GM23338 (cell line): ENCODE data around the gene BCAS3. TPM values are rescaled to one million over a fixed set of nuclear protein-coding genes. Genes with fewer than 3 reads are reported as not detected.

Experiments
- ATAC-seq: fragments of 200-7000 bp; cut with Tn5 transposase; 3 replicates; pipeline ENCODE4 v1.9.1; 2020
- DNase-seq: peaks from one replicate; pipeline ENCODE4 v3.0.0-alpha.2; 2015; ENCODE audit warnings: low spot score
- H2AFZ ChIP-seq: fragments of 200-600 bp; sonication (generic); 2 replicates; pipeline ENCODE4 v1.8.0; 2016; ENCODE audit warnings: antibody characterized with exemption, mild to moderate bottlenecking, moderate library complexity
- H3F3A ChIP-seq: fragments of 200-600 bp; sonication (generic); replicated peaks from 2 replicates; pipeline ENCODE4 v1.8.0; 2017; ENCODE audit warnings: antibody characterized with exemption, mixed run types, low read depth
- H3K27ac ChIP-seq: fragments of 200-600 bp; sonication (generic); 2 replicates; pipeline ENCODE4 v1.6.1; 2016; ENCODE audit warnings: low read depth
- H3K27me3 ChIP-seq: fragments of 200-600 bp; sonication (generic); 2 replicates; pipeline ENCODE4 v1.8.0; 2016; ENCODE audit warnings: mild to moderate bottlenecking, mixed run types, moderate library complexity; ENCODE audit not compliant: insufficient read depth
- H3K36me3 ChIP-seq: fragments of 200-600 bp; sonication (generic); 2 replicates; pipeline ENCODE4 v1.8.0; 2016; ENCODE audit warnings: mild to moderate bottlenecking; ENCODE audit not compliant: insufficient read depth
- H3K4me1 ChIP-seq: fragments of 200-600 bp; sonication (generic); 2 replicates; pipeline ENCODE4 v1.8.0; 2016; ENCODE audit warnings: mild to moderate bottlenecking, moderate library complexity; ENCODE audit not compliant: insufficient read depth
- H3K4me2 ChIP-seq: fragments of 200-600 bp; sonication (generic); 2 replicates; pipeline ENCODE4 v1.7.1; 2017; ENCODE audit warnings: mixed run types
- H3K4me3 ChIP-seq: fragments of 200-600 bp; sonication (generic); 2 replicates; pipeline ENCODE4 v1.6.1; 2016; ENCODE audit warnings: mixed run types
- H3K79me2 ChIP-seq: fragments of 200-600 bp; sonication (generic); replicated peaks from 2 replicates; pipeline ENCODE4 v1.8.0; 2017; ENCODE audit warnings: mild to moderate bottlenecking; ENCODE audit not compliant: insufficient read depth
- H3K9me2 ChIP-seq: fragments of 200-600 bp; sonication (generic); 2 replicates; pipeline ENCODE4 v1.8.0; 2017; ENCODE audit not compliant: insufficient read depth
- H4K20me1 ChIP-seq: fragments of 200-600 bp; sonication (generic); replicated peaks from 2 replicates; pipeline ENCODE4 v1.8.0; 2017; ENCODE audit warnings: mild to moderate bottlenecking; ENCODE audit not compliant: insufficient read depth
- H3K27ac Mint-ChIP-seq: 2 replicates; pipeline ENCODE4 v1.8.0; 2020; ENCODE audit warnings: inconsistent platforms, mild to moderate bottlenecking, moderate library complexity, mixed read lengths
- H3K27me3 Mint-ChIP-seq: 3 replicates; pipeline ENCODE4 v1.8.0; 2022; ENCODE audit warnings: low read depth, mild to moderate bottlenecking, moderate library complexity, mixed read lengths, inconsistent platforms; ENCODE audit not compliant: insufficient read depth, poor library complexity
- H3K36me3 Mint-ChIP-seq: 3 replicates; pipeline ENCODE4 v1.8.0; 2021; ENCODE audit warnings: low read depth, mild to moderate bottlenecking, inconsistent platforms, moderate library complexity, mixed read lengths
- H3K4me1 Mint-ChIP-seq: 3 replicates; pipeline ENCODE4 v1.8.0; 2020; ENCODE audit warnings: mild to moderate bottlenecking, inconsistent platforms, mixed read lengths
- H3K4me3 Mint-ChIP-seq: 3 replicates; pipeline ENCODE4 v1.8.0; 2021; ENCODE audit warnings: moderate library complexity, mild to moderate bottlenecking, inconsistent platforms, mixed read lengths
- H3K9me3 Mint-ChIP-seq: 3 replicates; pipeline ENCODE4 v1.8.0; 2020; ENCODE audit warnings: moderate library complexity, mild to moderate bottlenecking, inconsistent platforms, mixed read lengths
- CREB1 ChIP-seq: fragments of 250-450 bp; sonication (Bioruptor Pico); IDR thresholded peaks from 2 replicates; pipeline ENCODE4 v1.5.0; 2020; ENCODE audit warnings: low read depth, mild to moderate bottlenecking, moderate library complexity
- ETS1 ChIP-seq: IDR thresholded peaks from 2 replicates; pipeline ENCODE4 v1.6.1; 2016; ENCODE audit warnings: antibody characterized with exemption
- EZH2phosphoT487 ChIP-seq: fragments of 200-600 bp; sonication (generic); IDR thresholded peaks from one replicate; pipeline ENCODE4 v1.8.1; 2018; ENCODE audit warnings: antibody characterized with exemption; ENCODE audit not compliant: unreplicated experiment
- JUNB ChIP-seq: IDR thresholded peaks from one replicate; pipeline ENCODE4 v1.6.1; 2016; ENCODE audit warnings: antibody characterized with exemption; ENCODE audit not compliant: unreplicated experiment
- POLR2AphosphoS5 ChIP-seq: IDR thresholded peaks from 2 replicates; pipeline ENCODE4 v1.6.1; 2016; ENCODE audit warnings: antibody characterized with exemption, low read depth
- ZNF114 ChIP-seq: fragments of 250-450 bp; sonication (Bioruptor Pico); IDR thresholded peaks from 2 replicates; pipeline ENCODE4 v1.5.0; 2020; ENCODE audit warnings: mild to moderate bottlenecking, moderate library complexity
- ZNF331 ChIP-seq: fragments of 250-450 bp; sonication (Bioruptor Pico); IDR thresholded peaks from 2 replicates; pipeline ENCODE4 v1.5.0; 2020; ENCODE audit warnings: low read depth, mild to moderate bottlenecking, moderate library complexity
- ZNF462 ChIP-seq: fragments of 250-450 bp; sonication (Bioruptor Pico); IDR thresholded peaks from 2 replicates; pipeline ENCODE4 v1.5.0; 2020; ENCODE audit warnings: mild to moderate bottlenecking, moderate library complexity
- polyA plus RNA-seq: library from polyadenylated mRNA; unstranded; fragments of >200 nt; fragmentation: Nextera tagmentation; extraction: Ambion mirVana; gene quantifications from 2 replicates; pipeline ENCODE4 v1.2.1, GENCODE V29; 2016
- total RNA-seq: library from RNA; depleted of rRNA; stranded (reverse); fragments of >200 nt; shearing (Covaris generic); gene quantifications from 2 replicates; pipeline ENCODE4 v1.2.3, GENCODE V29; 2014
- TF ChIP-seq, protein P1 (sequence below): IDR thresholded peaks from one replicate; pipeline ENCODE4 v1.6.1; 2018; ENCODE audit warnings: antibody characterized with exemption; ENCODE audit not compliant: unreplicated experiment

Gene BCAS3
- total and polyA plus RNA-seq, 2 experiments from 2014 or later, result 8.2 to 28.0 TPM

DNA sequence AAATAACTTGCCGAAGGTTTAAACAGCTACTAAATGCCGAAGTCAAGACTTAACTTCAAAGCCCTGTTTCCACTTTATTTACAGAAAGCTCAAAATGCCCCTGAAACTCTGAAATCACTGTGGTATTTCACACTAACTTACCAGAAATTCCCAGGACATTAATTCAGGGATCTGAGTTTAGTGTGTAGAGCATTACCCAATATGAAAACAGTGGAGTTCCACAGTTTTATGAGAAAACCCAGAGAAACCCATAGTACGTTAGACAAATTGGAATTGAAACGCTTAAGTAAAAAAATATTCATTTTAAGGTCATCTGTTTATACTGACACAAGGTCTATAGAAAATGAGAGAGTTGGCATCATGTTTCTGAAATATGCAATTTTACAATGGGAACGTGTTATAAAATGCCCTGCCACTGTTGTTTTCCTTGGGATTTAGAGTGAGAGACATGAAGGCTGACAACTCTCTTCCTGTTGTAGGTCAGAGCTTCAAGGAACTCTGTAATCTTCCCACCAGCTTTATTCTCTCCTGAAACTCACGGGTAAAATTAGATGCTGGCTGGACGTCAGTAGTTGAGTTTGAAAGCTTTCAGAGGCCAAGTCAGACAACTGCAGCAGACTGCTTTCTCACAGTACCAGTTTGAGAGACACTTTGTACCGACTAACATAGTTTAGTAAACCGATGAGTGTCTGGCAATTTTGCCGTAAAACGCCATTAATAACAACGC lies 582.6 kb downstream of the BCAS3 start (continued):
- TF ChIP-seq ZNF462 (CRISPR knock-in tag) (no peak), EZH2phosphoT487 (no peak), JUNB (no peak)

GRCh38 chr17:61261001-61261637 lies 583.5 kb downstream of the BCAS3 start:
- no peaks in the 10 kb centered on the region for H3K36me3 ChIP-seq
- TF ChIP-seq EZH2phosphoT487 (no peak), ZNF331 (no peak), CREB1 (CRISPR knock-in tag) (no peak), ETS1 (no peak), ZNF114 (no peak), JUNB (no peak), POLR2AphosphoS5 (no peak)
- TF ChIP-seq, protein P1, sequence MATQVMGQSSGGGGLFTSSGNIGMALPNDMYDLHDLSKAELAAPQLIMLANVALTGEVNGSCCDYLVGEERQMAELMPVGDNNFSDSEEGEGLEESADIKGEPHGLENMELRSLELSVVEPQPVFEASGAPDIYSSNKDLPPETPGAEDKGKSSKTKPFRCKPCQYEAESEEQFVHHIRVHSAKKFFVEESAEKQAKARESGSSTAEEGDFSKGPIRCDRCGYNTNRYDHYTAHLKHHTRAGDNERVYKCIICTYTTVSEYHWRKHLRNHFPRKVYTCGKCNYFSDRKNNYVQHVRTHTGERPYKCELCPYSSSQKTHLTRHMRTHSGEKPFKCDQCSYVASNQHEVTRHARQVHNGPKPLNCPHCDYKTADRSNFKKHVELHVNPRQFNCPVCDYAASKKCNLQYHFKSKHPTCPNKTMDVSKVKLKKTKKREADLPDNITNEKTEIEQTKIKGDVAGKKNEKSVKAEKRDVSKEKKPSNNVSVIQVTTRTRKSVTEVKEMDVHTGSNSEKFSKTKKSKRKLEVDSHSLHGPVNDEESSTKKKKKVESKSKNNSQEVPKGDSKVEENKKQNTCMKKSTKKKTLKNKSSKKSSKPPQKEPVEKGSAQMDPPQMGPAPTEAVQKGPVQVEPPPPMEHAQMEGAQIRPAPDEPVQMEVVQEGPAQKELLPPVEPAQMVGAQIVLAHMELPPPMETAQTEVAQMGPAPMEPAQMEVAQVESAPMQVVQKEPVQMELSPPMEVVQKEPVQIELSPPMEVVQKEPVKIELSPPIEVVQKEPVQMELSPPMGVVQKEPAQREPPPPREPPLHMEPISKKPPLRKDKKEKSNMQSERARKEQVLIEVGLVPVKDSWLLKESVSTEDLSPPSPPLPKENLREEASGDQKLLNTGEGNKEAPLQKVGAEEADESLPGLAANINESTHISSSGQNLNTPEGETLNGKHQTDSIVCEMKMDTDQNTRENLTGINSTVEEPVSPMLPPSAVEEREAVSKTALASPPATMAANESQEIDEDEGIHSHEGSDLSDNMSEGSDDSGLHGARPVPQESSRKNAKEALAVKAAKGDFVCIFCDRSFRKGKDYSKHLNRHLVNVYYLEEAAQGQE, result no peak

More at GRCh38 chr17:61261001-61261637, 583.5 kb downstream of the BCAS3 start:
- H4K20me1 ChIP-seq, result no peaks in the 10 kb centered on the region
- no peaks in the 10 kb centered on the region for H3K36me3 Mint-ChIP-seq
- no peaks in the 10 kb centered on the region for H3K27me3 Mint-ChIP-seq
- no peaks in the 10 kb centered on the region for H3K27me3 ChIP-seq
- peaks cover 6% of the 10 kb centered on the region; the same call in 1 of the 2 replicates for H3K4me1 ChIP-seq
- no peak overlapping the region for H3K4me3 Mint-ChIP-seq
- H3K9me3 Mint-ChIP-seq, result no peaks in the 10 kb centered on the region
- H3K4me2 ChIP-seq, result no peak overlapping the region
- H3F3A ChIP-seq, result no peaks in the 10 kb centered on the region
- no peak for ATAC-seq
- DNase-seq, result no peak
- no peak overlapping the region for H3K4me3 ChIP-seq
- no peaks in the 10 kb centered on the region; the same call in 1 of the 3 replicates for H3K4me1 Mint-ChIP-seq
- H2AFZ ChIP-seq, result no peak overlapping the region
- no peaks in the 10 kb centered on the region for H3K9me2 ChIP-seq
- H3K79me2 ChIP-seq, result no peaks in the 10 kb centered on the region
- H3K27ac Mint-ChIP-seq, result no peak overlapping the region
- H3K27ac ChIP-seq, result no peak overlapping the region
